ENCODE measurements around the gene SOX18. TPM values are rescaled to one million over a fixed set of nuclear protein-coding genes. Genes with fewer than 3 reads are reported as not detected.
A peak's percentile ranks its signal among the peaks of the same experiment; 100 is the strongest.

The SOX18 gene
- total RNA-seq, 3 donors from 2014 or later (not counting 1 experiment from before 2014, with no cell fraction given), result not detected

- no peak for TF ChIP-seq CTCF (IDR thresholded peaks at IDR 0.05)
- Mint-ChIP-seq H3K4me1 (peaks cover 29 to 59% of the 10 kb centered on the region in 2 donors), H3K9me3 (no peaks in the 10 kb centered on the region), H3K36me3 (no peaks in the 10 kb centered on the region), H3K27ac (no peak overlapping the region), H3K27me3 (ENCODE audit: low read depth in 2 of 2) (no peaks in the 10 kb centered on the region), H3K4me3 (no peak overlapping the region)
- Histone ChIP-seq H3K4me1 (ENCODE audit: control insufficient read depth, insufficient read depth, low read length) (peaks cover 65% of the 10 kb centered on the region), H3K36me3 (ENCODE audit: control insufficient read depth, insufficient read depth, low read length) (peaks cover 19% of the 10 kb centered on the region), H3K27me3 (ENCODE audit: control insufficient read depth, insufficient read depth, low read length) (no peaks in the 10 kb centered on the region), H3K9me3 (ENCODE audit: control insufficient read depth, insufficient read depth, low read length) (no peaks in the 10 kb centered on the region), H3K27ac (ENCODE audit: low read length) (no peak overlapping the region), H3K4me3 (ENCODE audit: low read length) (no peak overlapping the region)
- WGBS (ENCODE audit: insufficient coverage), result 60% methylated on average over 12 of the region's 12 CpGs
- intact Hi-C loops (cut with micrococcal nuclease), result no loop called here
- no peak for ATAC-seq
- DNase-seq, result no peak
Measured at GRCh38 chr20:64068386-64069208, 19.2 kb upstream of the SOX18 start.

GRCh38 chr20:64067733-64068307, 18.4 kb upstream of the SOX18 start:
- peaks cover 70% of the 10 kb centered on the region for H3K4me1 ChIP-seq (ENCODE audit: control insufficient read depth, insufficient read depth, low read length)

GRCh38 chr20:64067005-64067632, 17.7 kb upstream of the SOX18 start:
- WGBS (ENCODE audit: insufficient coverage), result 94% methylated on average over 6 of the region's 6 CpGs
- H3K36me3 Mint-ChIP-seq, result no peaks in the 10 kb centered on the region
- no peak for TF ChIP-seq CTCF (IDR thresholded peaks at IDR 0.05)

More at GRCh38 chr20:64067733-64068307, 18.4 kb upstream of the SOX18 start:
- no peak for DNase-seq
- intact Hi-C loops (cut with micrococcal nuclease), result no loop called here
- Histone ChIP-seq H3K27ac (ENCODE audit: low read length) (no peak overlapping the region), H3K9me3 (ENCODE audit: control insufficient read depth, insufficient read depth, low read length) (no peaks in the 10 kb centered on the region), H3K4me3 (ENCODE audit: low read length) (no peak overlapping the region), H3K36me3 (ENCODE audit: control insufficient read depth, insufficient read depth, low read length) (peaks cover 11% of the 10 kb centered on the region), H3K27me3 (ENCODE audit: control insufficient read depth, insufficient read depth, low read length) (no peaks in the 10 kb centered on the region)
- H3K36me3 Mint-ChIP-seq, result no peaks in the 10 kb centered on the region
- no peak for TF ChIP-seq CTCF (IDR thresholded peaks at IDR 0.05)
- H3K27ac Mint-ChIP-seq, result peak overlapping the region in 1 of 2 donors; percentile 87
- no peaks in the 10 kb centered on the region for H3K9me3 Mint-ChIP-seq
- peak overlapping the region; percentile 21 for H3K4me3 Mint-ChIP-seq
- H3K27me3 Mint-ChIP-seq (ENCODE audit: low read depth in 2 of 2), result no peaks in the 10 kb centered on the region
- ATAC-seq, result no peak
- peaks cover 30 to 64% of the 10 kb centered on the region in 2 donors for H3K4me1 Mint-ChIP-seq
- WGBS (ENCODE audit: insufficient coverage), result 69% methylated on average over 12 of the region's 12 CpGs

More at GRCh38 chr20:64067005-64067632, 17.7 kb upstream of the SOX18 start:
- H3K4me1 Mint-ChIP-seq, result peaks cover 30 to 63% of the 10 kb centered on the region in 2 donors
- H3K9me3 Mint-ChIP-seq, result no peaks in the 10 kb centered on the region
- Histone ChIP-seq H3K4me3 (ENCODE audit: low read length) (no peak overlapping the region), H3K9me3 (ENCODE audit: control insufficient read depth, insufficient read depth, low read length) (no peaks in the 10 kb centered on the region), H3K36me3 (ENCODE audit: control insufficient read depth, insufficient read depth, low read length) (peaks cover 6% of the 10 kb centered on the region), H3K4me1 (ENCODE audit: control insufficient read depth, insufficient read depth, low read length) (peaks cover 77% of the 10 kb centered on the region), H3K27me3 (ENCODE audit: control insufficient read depth, insufficient read depth, low read length) (no peaks in the 10 kb centered on the region), H3K27ac (ENCODE audit: low read length) (no peak overlapping the region)
- H3K27ac Mint-ChIP-seq, result peak overlapping the region in 1 of 2 donors; percentile 87
- intact Hi-C loops (cut with micrococcal nuclease), result no loop called here
- H3K4me3 Mint-ChIP-seq, result peak overlapping the region; percentile 21
- DNase-seq, result no peak
- ATAC-seq, result no peak
- H3K27me3 Mint-ChIP-seq (ENCODE audit: low read depth in 2 of 2), result no peaks in the 10 kb centered on the region

All from natural killer cell (primary cell).